Activated T-cell treated with anti-CD3 and anti-CD28 coated beads for 4 hours (primary cell): ENCODE data around the gene TEPSIN.

Experiments used
- DNase-seq: peaks from one replicate; pipeline ENCODE4 v3.0.0-alpha.2; 2020

The TEPSIN gene

DNA sequence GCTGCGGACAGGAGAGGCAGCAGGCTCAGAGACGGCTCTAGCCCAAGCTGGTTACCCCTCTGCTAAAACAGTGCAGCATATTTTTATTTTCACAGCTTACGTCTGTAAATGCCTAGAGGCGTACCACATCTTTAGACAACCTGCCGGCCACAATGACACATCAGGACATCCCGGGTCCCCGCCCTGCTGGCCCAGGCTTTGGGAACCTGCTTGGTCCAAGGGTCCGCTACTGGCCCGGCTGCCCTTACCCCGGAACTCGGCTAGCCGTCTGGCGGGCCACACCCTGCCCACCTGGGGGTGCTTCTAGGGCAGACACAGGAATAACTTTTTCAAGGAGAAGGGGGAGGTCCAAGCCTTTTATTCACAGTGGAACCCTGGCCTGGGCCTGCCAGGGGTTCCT, 20.4 kb downstream of the TEPSIN start:
- no peak for DNase-seq

DNA sequence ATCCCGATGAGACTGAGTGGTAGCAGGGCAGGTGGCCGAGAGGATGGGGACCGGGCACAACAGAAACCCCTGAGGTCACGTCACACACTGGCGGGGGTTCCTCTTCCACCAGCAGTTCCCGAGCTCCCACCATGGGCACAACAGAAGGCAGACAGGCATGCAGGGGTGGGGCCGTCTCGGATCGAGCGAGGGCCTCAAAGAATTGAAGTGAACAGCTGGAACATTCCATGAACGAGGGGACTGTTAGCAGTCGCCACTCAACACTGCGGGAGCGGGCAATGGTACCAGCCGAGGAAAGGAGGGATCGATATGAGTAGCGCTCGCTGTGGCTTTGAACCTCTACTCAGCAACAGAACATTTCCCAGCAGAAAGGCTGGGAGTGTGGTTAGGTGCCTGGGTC, 21.4 kb downstream of the TEPSIN start:
- no peak for DNase-seq

DNA sequence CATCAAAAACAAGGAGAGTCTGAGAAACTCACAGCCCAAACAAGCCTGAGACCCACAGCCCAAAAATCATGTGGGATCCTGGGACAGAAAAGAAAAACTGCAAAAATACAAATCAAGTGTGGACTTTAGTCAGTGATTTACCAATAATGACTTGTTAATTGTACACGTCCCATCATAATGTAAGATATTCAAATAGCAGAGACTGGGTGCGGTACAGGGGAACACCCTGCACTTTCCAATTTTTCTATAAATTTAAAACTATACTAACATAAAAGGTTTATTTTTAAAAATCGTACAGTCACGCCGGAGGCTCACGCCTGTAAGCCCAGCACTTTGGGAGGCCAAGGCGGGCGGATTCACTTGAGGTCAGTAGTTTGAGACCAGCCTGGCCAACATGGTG, 24.9 kb downstream of the TEPSIN start:
- DNase-seq = no peak

DNA sequence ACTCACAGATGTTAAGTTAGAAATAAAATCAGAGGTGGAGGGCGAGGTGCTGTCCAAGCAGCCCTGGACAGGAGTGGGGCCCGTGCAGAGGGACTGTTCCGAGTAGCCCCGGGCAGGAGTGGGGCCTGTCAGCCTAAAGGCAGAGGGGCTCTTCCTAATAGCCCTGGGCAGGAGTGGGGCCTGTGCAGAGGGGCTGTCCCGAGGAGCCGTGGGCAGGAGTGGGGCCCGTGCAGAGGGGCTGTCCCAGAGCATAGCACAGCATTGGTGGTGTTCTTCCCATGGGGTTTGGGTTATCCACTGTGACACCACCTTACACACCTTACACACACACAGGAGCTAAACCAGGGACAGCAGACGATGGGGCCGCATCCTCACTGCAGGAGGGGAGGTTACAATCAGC, 26.5 kb downstream of the TEPSIN start:
- no peak for DNase-seq

DNA sequence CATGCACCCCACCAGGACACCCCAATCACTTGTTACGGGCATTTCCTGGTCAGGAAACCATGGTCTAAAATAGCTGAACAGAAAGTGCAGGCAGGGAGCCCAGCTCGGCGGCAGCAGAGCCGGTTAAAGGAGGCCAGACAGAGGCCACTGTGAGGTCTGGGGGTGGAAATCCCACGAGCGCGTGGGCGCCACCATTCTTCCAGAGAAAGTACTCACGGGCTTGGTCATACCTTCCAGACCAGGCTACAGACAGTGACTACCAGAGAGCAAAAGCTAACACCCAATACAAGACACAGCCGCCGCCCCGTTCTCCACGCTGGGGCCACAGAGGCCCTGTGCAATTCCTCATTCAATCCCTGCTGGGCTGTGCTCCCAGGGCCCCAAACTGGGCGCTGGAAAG, 28.0 kb downstream of the TEPSIN start:
- no peak for DNase-seq

DNA sequence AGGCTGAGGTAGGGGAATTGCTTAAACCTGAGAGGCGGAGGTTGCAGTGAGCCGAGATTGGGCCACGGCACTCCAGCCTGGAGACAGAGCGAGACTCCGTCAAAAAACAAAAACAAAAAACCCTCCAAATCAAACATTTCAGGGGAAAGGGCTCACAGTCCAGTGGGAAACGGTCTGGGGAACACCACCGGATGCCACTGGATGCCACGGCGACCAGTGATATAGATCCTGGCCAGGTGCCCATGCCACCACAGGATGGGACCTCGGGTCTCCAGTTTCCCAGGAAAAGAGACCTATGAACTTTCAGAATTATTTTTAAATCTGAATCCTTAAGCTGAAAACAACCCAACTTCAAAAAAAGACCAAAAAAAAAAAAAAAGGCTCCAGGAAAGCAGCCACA, 28.4 kb downstream of the TEPSIN start:
- DNase-seq = no peak

DNA sequence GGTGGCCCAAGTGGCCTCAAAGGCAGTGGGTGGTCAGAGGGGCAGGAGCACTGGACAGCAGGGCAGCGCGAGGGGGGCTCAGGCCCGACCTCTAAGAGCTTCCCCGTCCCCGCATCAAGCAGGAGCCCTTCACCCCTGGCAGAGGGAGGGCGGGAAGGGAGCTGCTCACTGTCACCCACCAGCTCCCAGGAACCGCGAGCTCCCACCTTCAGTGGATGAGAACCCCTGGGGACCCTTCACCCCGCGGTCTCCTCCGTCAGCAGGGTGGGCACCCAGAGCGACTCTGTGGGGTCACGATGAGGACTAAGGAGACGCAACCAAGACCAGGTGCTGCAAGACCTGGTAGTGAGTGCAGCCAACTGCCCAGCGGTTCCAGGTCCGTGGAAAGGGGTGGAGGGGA, 29.7 kb downstream of the TEPSIN start:
- DNase-seq = no peak

DNA sequence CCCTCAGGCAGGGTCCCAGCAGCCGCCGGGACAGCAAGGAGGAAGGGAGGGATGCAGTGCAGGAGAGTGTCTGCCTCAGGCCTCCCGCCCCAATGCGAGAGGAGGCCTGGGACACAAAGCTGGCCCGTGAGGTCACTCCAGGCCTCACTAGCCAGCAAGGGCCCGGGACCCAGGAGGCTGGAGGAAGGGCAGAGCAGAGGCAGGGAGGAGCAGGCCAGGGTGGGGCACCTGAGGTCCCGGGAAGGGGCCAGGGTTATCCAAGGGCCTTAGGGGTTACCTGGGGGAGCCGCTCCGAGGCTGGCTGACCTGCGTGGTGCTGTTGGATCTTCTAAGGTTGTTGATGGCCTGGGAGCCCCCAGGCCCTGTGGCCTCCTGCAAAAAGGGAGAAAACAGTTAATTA, 30.2 kb downstream of the TEPSIN start:
- no peak for DNase-seq

DNA sequence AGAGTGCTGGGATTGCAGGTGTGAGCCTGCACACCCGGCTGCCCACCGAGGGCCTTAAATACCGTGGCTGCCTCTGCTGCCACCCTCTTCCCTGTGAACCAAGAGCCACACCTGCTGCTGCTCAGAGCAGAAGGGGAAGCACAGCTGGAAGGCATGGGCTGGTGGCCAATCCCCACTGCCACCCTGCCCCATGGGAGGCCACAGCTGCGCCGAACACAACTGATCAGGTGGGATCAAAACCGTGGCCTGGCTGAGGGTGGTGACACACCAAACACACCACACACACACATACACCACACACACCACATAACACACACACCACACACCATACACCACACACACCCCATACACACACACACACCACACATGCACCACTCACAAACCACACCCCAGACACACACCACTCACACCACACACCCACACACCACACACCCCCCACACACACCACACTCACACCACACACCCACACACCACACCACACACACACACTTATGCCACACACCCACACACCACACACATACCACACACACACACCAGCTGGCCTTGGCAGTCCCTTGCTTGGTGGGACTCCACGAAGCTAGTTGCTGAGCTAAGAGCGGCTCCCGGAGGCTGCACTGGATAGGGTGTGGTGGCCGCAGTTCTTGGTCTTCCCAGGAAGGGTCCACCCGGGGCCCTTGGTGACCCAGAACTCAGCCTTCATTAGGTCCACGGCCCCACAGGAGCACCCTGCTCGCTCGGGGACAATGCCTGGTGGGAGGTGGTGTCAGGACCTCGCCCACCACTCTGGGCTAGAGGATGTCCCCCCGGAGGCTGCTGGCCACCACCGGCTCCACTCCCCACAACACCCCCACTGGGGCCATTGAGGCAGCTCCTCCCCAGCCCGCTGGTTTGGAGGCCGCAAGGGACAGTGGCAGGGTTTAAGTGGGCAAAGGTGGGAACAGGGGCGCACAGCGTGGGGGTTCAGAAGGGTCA, 31.0 kb downstream of the TEPSIN start:
- no peak for DNase-seq

DNA sequence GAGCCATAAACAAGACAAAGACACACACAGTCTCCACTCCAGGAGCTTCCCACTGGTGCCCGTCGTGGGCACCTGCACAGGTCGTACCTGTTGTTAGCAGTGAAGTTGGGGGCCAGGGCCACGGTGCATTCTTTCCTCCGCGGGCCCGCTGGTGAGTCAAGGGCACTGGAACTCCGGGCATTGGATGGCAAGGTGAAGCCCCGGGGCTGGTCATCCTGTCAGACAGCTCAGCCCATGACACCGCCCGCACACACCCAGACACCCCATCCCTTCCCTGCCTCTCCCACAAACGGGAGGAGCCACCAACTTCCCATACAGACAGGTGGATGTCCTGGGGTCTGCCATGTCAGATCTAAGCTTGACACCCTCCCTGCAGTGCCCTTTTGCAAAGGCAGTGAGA, 32.2 kb downstream of the TEPSIN start:
- DNase-seq = no peak

DNA sequence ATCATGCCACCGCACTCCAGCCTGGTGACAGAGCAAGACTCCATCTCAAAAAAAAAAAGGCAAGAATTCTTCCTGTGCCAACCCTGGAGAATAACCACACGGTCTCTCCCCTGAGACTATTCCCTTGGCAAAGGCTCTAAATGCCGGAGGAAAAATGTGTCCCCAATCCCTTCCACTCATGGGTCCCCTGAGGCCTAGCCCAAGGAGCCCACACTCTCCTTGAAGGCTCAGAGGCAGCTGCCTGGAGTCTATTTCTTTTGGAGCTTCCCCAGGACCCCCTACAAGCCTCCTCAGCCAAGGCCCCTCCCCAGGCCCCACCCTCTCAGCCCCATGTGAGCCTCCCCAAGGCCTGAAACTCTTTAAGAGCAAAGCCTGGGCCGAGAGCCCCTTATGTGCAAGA, 32.7 kb downstream of the TEPSIN start:
- DNase-seq = no peak

DNA sequence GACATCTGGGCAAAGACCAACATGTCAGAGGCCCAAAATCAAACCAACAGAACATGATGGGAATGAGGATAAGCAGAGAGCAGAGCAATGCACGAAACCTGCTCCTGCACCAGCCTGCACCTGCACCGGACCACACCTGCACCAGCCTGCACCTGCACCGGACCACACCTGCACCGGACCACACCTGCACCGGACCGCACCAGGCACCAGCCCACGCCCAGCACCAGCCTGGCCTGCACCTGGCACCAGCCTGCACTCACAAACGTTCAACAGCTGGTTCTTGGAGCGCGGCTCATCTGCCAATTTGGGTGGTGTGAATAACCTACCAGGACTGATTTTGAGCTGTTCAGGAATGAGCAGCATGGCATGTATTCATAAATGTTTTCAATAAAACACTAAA, 34.3 kb downstream of the TEPSIN start:
- DNase-seq = no peak

DNA sequence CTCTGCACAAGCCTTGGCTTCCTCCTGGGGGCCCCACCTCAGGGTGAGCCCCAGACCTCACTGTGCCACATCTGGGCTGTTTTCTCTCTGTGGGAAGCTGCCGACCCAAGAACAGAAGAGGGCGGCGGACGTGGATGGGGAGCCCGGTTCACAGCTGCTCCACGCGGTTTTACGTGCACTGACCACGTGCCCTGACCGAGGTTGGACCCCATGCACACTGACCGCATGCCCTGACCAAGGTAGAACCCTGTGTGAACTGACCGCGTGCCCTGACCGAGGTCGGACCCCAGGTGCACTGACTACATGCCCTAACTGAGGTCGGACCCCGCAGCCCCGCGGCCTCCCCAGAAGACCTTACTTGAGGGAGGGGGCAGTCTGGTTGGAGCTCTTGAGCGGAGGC, 35.7 kb downstream of the TEPSIN start:
- no peak for DNase-seq

DNA sequence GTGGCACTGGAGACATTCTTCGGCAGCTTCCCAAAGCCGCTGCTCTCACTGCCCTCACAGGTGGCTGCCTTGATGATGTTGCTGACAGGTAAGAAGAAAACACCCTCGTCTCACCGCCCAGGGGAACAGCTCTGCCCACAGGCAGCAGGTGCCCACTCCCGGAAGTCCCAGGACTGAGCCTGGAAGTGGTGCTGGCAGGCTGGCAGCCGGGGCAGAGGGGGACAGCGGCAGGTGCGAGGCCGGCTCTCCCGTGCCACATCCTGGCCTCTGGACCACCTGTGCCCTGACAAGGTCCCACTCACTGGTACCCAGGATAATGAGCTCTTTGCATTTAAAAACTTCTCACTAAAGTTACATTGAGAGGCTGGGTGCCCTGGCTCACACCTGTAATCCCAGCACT, 36.5 kb downstream of the TEPSIN start:
- no peak for DNase-seq

DNA sequence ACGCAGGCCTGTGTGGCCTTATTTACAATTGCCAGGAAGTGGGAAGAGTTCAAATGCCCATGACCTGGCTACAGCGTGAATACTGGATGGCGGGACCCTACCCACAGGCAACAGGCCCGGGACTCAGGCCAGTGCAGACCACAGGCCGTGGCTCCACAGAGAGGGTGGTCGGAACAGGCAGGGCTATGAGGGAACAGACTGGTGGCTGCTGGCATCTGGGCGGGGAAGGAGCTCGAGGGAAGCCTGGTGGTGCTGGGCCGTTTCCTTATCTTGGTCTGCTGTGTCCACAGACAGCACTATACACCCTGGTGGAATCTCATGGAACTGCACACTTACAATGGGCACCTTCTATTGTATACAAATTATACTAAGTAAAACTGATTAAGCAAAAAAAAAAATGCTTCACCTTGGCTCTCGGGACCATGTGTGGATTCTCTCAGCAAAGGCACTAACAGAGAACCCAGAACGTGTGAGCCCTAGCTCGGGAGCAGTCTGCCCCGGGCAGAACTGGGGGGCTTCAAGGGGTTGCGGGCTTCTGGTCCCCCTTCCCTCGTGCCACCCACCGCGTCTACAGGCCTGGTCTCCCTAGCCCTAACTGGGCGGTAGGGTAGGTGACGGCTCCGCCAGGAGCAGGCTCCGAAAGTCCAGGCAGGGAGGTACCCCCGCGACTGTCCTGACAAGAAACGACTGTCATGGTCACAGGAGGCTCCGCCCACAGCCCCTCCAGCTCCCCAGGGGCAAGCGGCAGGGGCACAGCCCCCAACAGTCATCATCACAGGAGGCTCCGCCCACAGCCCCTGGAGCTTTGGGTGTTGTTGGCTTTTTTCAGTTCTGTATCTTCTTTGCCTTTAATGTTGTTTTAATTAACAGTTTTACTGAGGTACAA, 37.9 kb downstream of the TEPSIN start:
- no peak for DNase-seq

DNA sequence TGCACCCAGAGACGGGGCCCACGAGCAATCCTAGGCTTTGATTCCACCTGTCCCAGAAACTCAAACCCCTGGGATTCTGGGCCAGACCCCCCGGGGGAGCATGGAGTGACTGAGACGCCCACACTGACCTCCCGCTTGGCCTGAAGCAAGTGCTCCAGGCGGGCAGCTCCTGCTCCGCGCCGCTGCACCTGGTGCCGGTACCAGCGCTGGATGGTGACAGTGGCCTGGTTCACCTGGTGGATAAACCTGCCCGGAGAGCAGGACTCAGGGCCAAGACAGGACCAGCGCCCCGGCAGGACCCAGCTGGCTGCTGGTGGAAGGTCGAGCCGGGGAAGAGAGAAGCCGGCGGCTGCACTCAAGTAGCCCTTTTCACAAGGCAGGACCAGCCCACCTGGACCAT, 38.7 kb downstream of the TEPSIN start:
- no peak for DNase-seq

DNA sequence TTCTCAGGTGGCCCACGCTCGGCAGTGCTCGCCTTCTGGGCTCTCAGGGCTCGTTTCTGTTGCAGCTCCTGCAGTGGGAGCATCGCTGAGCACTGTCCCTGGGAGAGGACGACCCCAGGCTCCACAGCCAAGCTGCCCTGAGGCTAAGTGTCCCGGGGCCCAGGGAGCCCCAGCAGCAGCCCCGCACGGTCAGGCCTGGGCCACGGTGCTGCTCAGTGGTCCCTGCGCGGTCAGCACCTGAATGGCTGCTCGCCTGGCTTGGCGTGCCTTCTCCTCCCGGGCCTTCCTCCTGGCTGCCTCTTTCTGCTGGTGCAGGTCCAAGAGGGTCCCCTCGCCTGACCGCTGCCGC, 39.4 kb downstream of the TEPSIN start:
- DNase-seq = no peak

DNA sequence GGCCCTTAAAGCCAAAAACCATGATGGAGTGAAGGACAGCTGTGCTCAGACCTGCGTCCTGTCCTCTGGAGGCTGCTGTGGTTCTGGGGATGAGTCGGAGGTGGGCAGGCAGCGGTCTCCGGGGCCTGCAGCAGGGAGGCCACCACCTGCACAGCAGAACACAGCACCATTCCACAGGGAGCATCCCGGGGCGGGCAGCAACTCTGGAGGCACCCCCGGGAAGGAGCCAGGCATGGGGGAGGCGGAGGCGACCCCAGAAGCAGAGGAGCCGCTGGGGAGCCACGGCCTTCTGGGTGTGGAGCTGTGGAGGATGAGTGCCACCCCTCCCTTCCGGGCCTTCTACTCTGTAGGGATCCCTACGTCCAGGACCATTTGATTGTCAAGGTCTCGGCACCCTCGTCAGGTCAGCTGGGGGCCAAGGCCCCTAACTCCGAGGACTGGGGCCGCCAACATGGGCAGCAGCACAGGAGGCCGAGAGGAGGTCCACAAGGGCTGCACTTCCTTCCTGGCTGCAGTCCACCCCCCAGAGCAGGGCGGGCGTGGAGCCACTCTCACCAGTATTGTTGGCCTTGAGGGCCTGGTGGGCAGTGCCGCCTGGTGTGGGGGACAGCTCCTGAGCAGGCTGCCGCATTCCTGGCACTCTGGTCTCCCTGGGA, 39.9 kb downstream of the TEPSIN start:
- DNase-seq = no peak

DNA sequence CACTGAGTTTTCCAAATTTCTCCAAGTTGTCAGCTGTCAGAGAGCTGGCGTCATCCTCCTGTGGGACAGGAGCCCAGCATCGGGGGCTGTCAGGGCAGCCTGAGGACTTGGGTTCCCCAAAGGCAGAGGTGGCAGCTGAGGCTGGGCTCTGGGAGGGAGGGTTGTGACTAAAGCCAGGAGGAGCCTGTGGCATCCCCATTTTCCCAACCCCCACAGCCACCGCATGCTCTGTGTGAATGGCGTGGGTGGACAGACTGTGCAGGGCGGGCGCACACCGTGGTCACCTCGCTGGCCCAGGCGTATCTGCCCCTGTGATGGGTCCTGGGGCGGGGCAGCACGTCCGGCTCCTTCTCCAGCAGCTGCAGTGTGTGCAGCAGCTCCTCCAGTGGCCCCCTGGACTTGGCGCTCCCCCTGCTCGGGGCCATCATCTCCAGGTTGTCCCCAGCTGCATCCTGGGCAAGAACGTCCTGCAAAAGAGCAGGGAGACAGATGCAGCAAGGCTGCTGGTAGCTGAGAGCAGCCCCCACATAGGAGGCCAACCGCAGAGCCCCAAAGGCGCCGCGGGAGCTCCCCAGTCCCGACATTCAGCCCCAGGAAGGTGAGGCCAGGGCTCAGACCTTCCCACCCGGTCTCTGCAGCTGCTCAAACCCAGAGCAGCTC, 40.9 kb downstream of the TEPSIN start:
- DNase-seq = no peak

DNA sequence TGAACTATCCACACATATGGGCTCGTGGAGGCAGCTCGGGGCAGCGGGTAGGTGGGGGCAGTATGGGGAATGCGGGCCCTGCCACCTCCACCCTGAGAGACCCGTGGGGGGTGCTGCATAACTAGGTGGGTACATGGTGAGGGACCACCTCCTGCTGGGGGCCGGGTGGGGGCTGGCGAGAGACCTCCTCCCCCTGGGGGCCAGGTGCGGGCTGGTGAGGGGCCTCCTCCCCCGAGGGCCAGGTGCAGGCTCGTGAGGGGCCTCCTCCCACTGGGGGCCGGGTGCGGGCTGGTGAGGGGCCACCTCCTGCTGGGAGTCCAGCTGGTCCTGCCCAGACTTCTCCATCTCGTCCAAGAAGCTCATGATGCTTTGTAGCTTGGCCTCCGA, 41.5 kb downstream of the TEPSIN start:
- no peak for DNase-seq

DNA sequence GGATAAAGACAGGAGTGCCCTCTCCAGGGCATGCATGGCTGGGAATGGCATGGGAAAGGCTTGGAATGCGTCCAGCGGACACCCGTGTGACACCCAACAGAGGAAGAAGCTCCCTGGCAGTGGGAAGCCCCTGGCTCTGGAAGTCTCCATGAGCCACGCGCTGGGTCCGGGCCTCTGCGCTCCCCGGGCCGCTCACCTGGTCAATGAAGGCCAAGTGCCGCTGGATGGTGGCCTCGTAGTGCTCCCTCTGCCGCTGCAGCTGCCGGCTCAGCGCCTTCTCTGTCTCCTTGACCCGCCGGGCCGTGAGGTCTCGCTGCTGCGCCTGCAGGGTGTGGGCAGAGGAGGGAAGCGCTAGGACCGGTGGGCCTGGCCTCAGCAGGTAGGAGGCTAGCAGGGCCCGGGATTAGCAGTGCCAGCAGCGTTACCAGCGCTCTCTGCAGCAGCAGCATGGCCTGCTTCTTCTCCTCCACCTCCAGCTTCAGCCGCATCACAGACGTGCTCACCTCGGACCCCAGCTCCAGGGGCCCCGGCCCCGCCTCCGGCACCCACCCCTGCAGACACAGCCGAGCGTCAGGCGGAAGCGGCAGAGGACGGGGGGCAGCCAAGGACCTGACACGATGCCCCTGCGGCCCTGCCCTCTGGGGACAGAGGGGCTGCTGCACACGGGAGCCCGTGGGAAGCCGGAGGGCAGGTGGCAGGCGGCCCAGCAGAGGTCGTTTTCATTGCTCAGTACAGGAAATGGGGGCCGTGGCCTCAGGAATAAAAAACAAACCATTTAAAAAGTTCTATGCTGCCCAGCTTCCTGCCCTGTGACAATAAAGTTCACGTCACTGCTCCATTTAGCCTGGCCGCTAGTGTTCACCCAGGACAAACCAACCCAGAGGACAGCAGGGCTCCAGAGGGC, 42.1 kb downstream of the TEPSIN start:
- DNase-seq = no peak

DNA sequence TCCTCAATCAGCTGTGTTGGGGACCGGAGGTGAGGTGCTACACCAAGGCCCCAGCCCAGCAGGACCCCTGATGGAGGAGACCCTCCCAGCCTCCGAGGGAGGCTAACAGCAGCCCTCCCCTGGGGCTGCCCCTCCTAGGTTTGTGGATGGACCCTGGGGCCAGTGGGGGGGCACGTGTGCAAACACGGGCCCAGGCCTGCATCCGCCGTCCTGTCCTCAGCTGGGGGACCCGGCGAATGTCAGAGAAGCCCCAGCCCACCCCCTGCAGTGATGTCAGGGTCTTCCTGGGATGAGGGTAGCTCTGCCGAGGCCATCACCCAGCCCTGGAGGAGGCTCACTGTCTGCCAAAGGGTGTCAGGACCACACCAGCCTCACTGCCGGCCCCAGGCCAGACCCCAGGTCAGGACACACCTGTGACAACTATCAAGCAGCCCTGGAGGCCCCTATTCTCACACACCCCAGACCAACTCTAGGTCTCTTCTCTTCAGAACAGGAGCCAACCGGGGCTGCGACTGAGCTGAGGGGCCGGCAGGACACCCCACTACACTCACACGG, 42.8 kb downstream of the TEPSIN start:
- no peak for DNase-seq
